HG03135 (cell line): Measurements from ENCODE around the gene SEC23A.

Source experiments
- ATAC-seq: cut with Tn5 transposase; IDR thresholded peaks from one replicate; pipeline ENCODE4 v1.9.1; 2021; ENCODE audit warnings: mild to moderate bottlenecking, moderate library complexity; ENCODE audit not compliant: unreplicated experiment

SEC23A gene

DNA sequence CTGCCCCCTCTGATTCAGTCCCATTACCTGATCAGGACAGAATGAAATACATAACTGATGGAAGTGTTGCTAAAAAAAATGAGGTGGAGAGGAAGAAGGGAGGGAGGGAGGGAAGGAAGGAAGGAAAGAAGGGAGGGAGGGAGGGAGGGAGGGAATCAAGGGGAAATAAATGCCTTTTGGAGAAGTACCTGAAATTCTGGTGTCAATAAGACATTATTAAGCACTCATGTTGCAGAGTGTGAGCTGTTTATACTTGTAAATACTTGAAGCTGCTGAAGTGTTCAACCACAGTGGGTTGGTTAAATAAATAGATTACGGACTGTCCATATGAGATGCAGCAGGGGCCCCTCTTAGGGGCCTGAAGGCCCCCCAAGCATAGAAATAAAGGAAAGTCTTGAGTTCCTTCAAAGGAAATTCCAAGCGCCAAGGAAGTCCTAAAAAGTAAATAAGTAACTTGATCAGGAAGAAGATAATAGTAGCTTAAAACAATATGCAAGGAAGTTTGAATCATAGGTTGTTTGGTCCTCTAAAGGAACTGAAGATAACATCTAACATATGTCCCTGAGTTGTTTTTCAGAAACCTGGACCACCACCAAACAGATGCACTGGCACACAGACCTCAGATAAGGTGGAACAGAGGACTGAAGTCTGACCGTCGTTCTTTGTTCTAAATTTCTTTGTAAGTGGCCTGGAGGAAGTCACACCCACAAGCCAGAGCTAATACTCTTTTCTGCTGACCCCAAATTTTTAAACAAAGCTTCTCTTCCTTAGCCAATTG lies 110.8 kb downstream of the SEC23A start:
- ATAC-seq: no peak

DNA sequence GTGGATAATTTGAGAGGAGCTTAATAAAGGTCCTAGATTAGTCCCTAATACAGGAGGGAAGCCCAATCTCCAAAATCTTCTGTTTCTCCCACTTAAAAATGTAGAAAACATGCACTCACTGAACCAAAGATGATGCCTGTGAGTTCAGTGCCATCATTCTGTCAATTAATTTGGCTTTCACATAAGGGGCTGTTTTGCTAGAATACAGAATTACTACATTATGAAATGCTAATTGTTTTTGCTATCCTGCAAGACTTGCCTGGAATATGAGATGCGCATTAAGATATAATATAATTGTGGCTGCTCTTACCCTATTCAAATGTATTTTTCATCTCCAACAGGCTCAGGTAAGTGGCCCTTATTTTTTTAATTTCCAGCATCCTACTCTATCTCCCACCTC lies 111.7 kb downstream of the SEC23A start:
- no peak for ATAC-seq

DNA sequence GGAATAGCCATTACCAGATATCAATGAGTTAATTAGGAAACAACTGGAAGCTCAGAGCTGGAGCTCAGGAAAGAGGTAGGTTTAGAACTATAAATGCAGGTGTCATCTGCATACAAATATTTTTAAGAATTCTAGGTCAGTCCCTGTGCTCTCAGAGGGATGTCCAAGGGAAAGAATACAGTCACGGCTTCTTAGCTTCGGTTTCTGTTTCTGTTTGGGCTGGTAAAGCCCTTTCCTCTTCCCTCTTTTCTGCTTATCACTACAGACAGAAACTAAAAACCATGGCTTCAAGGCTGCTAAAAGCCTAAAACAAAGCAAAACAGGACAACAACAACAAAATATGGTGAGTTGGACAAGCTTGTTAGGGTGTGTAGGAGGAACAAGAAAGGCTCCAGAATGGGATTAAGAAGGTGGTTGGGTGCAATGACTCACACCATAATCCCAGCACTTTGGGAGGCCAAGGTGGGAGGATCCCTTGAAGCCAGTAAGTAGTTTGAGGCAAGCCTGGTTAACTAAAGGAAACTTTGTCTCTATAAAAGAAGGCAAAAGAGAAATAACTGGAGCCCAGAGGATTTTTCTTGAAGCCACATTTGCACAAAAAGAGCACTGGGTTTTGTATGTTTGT lies 113.0 kb downstream of the SEC23A start:
- peak; percentile 88 for ATAC-seq

DNA sequence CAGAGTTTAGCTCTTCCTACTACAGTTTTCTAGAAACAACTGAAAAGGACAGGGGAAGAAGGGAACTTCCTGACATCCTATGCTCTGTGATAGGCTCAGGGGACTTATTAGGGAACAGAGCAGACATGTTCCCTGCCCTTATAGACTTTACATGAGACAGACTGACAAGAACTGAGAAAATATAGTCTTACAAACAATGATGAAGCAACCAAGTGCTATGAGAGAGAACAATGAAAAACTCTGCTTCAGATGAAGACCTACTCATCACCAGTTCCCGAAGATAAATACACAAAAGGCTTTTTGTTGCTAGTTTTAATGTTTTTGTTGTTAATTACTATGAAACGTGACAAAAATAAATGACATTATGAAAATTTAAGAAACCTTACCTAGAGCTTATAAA lies 115.3 kb downstream of the SEC23A start:
- no peak for ATAC-seq

DNA sequence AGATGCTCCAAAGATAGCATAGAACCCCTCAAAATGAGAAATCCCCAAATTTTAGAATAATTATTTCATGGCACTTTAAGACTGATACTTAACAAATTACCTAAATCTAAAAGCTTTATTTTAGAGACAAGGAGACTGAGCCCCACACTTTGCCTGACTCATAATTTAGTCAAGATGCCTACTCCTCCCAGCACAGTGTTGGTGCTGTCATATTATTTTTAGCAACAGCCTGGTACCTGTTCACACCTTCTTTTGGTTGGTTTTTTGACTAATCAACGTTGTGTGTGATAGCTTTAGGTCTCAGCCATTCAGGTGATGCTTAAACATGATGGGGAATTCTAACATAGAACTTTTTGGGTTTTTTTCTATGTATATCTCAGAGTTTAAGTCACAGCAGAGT lies 120.2 kb downstream of the SEC23A start:
- ATAC-seq: no peak

DNA sequence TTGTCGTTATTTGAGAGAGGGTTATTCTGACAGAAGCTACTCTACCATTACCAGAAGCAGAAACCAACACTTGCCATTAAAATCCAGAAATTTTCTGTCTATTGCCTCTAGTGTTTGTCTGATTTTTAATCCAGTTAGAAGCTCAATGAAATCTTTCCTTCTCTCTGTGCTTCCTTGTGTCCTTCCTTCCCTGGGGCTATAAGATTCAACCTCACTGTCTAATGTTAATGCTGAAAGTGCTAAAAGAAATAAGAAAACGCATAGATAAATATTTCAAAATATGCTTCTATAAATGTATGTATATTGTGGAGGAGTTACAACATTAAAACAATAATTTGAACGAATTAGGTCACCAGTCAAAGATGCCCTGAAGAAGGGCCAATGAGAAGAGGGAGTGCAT lies 120.8 kb downstream of the SEC23A start:
- no peak for ATAC-seq
